Measurements from ENCODE around the gene GLOD4.

Gene GLOD4

DNA sequence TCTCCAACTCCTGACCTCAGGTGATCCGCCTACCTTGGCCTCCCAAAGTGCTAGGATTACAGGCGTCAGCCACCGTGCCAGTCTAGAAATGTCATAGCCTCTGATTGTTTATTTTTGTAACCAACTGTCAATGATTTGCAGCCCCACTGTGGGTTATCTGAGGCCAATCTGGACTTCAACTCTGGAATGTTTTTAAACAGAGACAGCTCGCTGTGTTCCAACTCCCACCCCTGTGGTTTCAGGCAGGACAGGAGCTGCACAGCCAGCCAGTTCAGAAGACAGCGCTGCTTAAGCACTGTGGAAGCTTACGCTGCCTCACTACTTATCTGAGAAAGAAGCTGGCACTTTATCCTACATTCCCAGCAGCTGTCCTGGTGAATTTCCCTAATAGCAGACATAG, 19.6 kb upstream of the GLOD4 start:
- TF ChIP-seq, protein P1, sequence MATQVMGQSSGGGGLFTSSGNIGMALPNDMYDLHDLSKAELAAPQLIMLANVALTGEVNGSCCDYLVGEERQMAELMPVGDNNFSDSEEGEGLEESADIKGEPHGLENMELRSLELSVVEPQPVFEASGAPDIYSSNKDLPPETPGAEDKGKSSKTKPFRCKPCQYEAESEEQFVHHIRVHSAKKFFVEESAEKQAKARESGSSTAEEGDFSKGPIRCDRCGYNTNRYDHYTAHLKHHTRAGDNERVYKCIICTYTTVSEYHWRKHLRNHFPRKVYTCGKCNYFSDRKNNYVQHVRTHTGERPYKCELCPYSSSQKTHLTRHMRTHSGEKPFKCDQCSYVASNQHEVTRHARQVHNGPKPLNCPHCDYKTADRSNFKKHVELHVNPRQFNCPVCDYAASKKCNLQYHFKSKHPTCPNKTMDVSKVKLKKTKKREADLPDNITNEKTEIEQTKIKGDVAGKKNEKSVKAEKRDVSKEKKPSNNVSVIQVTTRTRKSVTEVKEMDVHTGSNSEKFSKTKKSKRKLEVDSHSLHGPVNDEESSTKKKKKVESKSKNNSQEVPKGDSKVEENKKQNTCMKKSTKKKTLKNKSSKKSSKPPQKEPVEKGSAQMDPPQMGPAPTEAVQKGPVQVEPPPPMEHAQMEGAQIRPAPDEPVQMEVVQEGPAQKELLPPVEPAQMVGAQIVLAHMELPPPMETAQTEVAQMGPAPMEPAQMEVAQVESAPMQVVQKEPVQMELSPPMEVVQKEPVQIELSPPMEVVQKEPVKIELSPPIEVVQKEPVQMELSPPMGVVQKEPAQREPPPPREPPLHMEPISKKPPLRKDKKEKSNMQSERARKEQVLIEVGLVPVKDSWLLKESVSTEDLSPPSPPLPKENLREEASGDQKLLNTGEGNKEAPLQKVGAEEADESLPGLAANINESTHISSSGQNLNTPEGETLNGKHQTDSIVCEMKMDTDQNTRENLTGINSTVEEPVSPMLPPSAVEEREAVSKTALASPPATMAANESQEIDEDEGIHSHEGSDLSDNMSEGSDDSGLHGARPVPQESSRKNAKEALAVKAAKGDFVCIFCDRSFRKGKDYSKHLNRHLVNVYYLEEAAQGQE (IDR thresholded peaks at IDR 0.05; ENCODE audit: insufficient read depth in 1 of 2, low read depth in 2 of 2, low read length in 2 of 2), result no peak
- TF ChIP-seq SIN3A (IDR thresholded peaks at IDR 0.05; ENCODE audit: borderline replicate concordance, insufficient read depth, low read length) (no peak), FOXP2 (optimal IDR thresholded peaks at IDR 0.05; ENCODE audit: borderline replicate concordance, extremely low read depth, extremely low read length, insufficient read depth) (no peak), POLR2AphosphoS5 (IDR thresholded peaks at IDR 0.05; ENCODE audit: low read depth, low read length) (no peak), TAF1 (IDR thresholded peaks at IDR 0.05; ENCODE audit: borderline replicate concordance, insufficient read depth, low read length) (no peak)

DNA sequence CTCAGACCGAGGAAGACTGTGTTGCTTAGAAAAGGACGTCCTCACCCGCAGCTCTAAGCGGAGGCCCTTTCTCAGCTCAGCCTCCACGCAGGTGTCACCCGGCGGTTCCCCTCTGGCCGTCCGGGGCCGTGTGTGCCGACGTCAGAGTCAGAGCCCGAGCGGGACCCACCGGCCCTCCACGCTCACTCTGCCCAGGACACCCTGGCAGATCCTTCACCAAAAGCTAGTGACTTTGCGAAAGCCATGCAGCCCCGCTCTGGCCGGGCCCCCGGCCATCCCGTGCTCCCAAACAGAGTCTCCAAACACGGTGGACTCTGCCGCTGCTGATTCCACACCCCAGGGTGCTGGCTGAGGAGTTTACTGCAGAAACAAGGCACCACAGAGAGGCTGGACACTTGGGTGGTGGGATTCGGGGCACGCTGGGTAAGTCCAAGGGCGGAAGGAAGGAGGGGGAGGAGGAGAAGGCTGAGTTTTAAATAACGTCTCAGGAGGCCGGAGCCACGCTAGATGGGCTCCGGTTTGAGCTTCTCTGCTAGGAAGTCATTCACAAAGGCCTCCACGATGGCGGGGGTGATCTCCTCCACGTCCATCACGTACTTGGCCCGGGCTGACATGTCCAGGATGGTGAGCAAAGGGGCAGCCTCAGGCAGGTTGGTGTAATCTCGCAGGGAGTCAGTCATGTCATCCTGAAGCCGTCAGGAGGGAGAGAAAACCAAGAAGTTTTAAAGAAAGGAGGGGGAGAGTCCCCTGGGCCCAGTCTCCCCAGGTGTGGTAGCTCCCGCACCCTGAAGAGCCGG, 18.6 kb upstream of the GLOD4 start:
- no peak for TF ChIP-seq FOXP2 (optimal IDR thresholded peaks at IDR 0.05; ENCODE audit: borderline replicate concordance, extremely low read depth, extremely low read length, insufficient read depth)
- TF ChIP-seq TAF1 (IDR thresholded peaks at IDR 0.05; ENCODE audit: borderline replicate concordance, insufficient read depth, low read length), result no peak
- no peak for TF ChIP-seq POLR2AphosphoS5 (IDR thresholded peaks at IDR 0.05; ENCODE audit: low read depth, low read length)
- TF ChIP-seq, protein P1 (IDR thresholded peaks at IDR 0.05; ENCODE audit: insufficient read depth in 1 of 2, low read depth in 2 of 2, low read length in 2 of 2), result no peak
- TF ChIP-seq SIN3A (IDR thresholded peaks at IDR 0.05; ENCODE audit: borderline replicate concordance, insufficient read depth, low read length), result no peak

- no peak for TF ChIP-seq SIN3A (IDR thresholded peaks at IDR 0.05; ENCODE audit: borderline replicate concordance, insufficient read depth, low read length)
Observed at GRCh38 chr17:799261-799660, 17.2 kb upstream of the GLOD4 start.

GRCh38 chr17:798246-798645, 16.2 kb upstream of the GLOD4 start:
- TF ChIP-seq, protein P1 (IDR thresholded peaks at IDR 0.05; ENCODE audit: insufficient read depth in 1 of 2, low read depth in 2 of 2, low read length in 2 of 2), result no peak
- TF ChIP-seq TAF1 (IDR thresholded peaks at IDR 0.05; ENCODE audit: borderline replicate concordance, insufficient read depth, low read length) (no peak), POLR2AphosphoS5 (IDR thresholded peaks at IDR 0.05; ENCODE audit: low read depth, low read length) (no peak), SIN3A (IDR thresholded peaks at IDR 0.05; ENCODE audit: borderline replicate concordance, insufficient read depth, low read length) (no peak), FOXP2 (optimal IDR thresholded peaks at IDR 0.05; ENCODE audit: borderline replicate concordance, extremely low read depth, extremely low read length, insufficient read depth) (no peak)

- no peak for TF ChIP-seq SIN3A (IDR thresholded peaks at IDR 0.05; ENCODE audit: borderline replicate concordance, insufficient read depth, low read length)
- TF ChIP-seq TAF1 (IDR thresholded peaks at IDR 0.05; ENCODE audit: borderline replicate concordance, insufficient read depth, low read length), result no peak
- TF ChIP-seq FOXP2 (optimal IDR thresholded peaks at IDR 0.05; ENCODE audit: borderline replicate concordance, extremely low read depth, extremely low read length, insufficient read depth), result no peak
- TF ChIP-seq, protein P1 (IDR thresholded peaks at IDR 0.05; ENCODE audit: insufficient read depth in 1 of 2, low read depth in 2 of 2, low read length in 2 of 2), result no peak
- TF ChIP-seq POLR2AphosphoS5 (IDR thresholded peaks at IDR 0.05; ENCODE audit: low read depth, low read length), result no peak
Observed at GRCh38 chr17:797236-797840, 15.3 kb upstream of the GLOD4 start.
